Naive thymus-derived CD4-positive, alpha-beta T cell (primary cell): ENCODE data around the gene ELL. TPM values are rescaled to one million over a fixed set of nuclear protein-coding genes. Genes with fewer than 3 reads are reported as not detected.

Experiments
- ATAC-seq: fragments of 150-1000 bp; cut with Tn5 transposase; 2 replicates; pipeline ENCODE4 v1.10.0; 2021; ENCODE audit warnings: mild to moderate bottlenecking, moderate library complexity
- CTCF ChIA-PET: fragments of 350-600 bp; sonication (Branson Sonifier 250); formaldehyde crosslinking; loops from one replicate; lab custom pipeline; 2021; ENCODE audit warnings: antibody characterized with exemption; lab: Charles Lee
- POLR2A ChIA-PET: fragments of 350-600 bp; sonication (Branson Sonifier 250); formaldehyde crosslinking; loops from one replicate; lab custom pipeline; 2021; ENCODE audit warnings: antibody characterized with exemption, inconsistent platforms; lab: Charles Lee
- DNase-seq, 9 donors: peaks; one replicate each; pipeline versions ENCODE4 v3.0.0 to v3.0.0-alpha.2; 2020 to 2022; ENCODE audit warnings: mixed read lengths in 1 of 9
- H3K27ac ChIP-seq: one replicate; pipeline ENCODE4 v1.7.0; 2013; ENCODE audit warnings: mild to moderate bottlenecking, low read depth, low read length, moderate library complexity
- H3K27me3 ChIP-seq, 2 donors: one replicate each; pipeline ENCODE4 v1.7.0; 2013; ENCODE audit warnings: low read length in 2 of 2, mild to moderate bottlenecking in 2 of 2, moderate library complexity in 2 of 2; ENCODE audit not compliant: control insufficient read depth in 2 of 2, insufficient read depth in 2 of 2
- H3K36me3 ChIP-seq, 3 experiments: 1 replicate in 2 of 3; 2 replicates in 1 of 3; pipeline ENCODE4 v1.7.0; 2013; ENCODE audit warnings: low read length in 3 of 3, mild to moderate bottlenecking in 3 of 3, moderate library complexity in 1 of 3; ENCODE audit not compliant: insufficient read depth in 3 of 3, control insufficient read depth in 2 of 3
- H3K4me1 ChIP-seq, 2 donors: one replicate each; pipeline ENCODE4 v1.7.0; 2013; ENCODE audit warnings: low read length in 2 of 2, mild to moderate bottlenecking in 2 of 2, moderate library complexity in 1 of 2; ENCODE audit not compliant: control insufficient read depth in 2 of 2, insufficient read depth in 2 of 2
- H3K4me3 ChIP-seq: 2 replicates; pipeline ENCODE4 v1.7.0; 2013; ENCODE audit warnings: mild to moderate bottlenecking, low read length
- H3K9me3 ChIP-seq, 3 experiments: 1 replicate in 2 of 3; 2 replicates in 1 of 3; pipeline ENCODE4 v1.7.0; 2013; ENCODE audit warnings: low read length in 3 of 3; ENCODE audit not compliant: control insufficient read depth in 2 of 3
- H3K27ac Mint-ChIP-seq, 9 donors: one replicate each; pipeline ENCODE4 v1.8.0; 2020 to 2022; ENCODE audit warnings: mixed read lengths in 9 of 9, mild to moderate bottlenecking in 8 of 9, moderate library complexity in 5 of 9, inconsistent platforms in 2 of 9
- H3K27me3 Mint-ChIP-seq, 5 donors: one replicate each; pipeline ENCODE4 v1.8.0; 2021 to 2022; ENCODE audit warnings: mixed read lengths in 5 of 5, mild to moderate bottlenecking in 1 of 5
- H3K36me3 Mint-ChIP-seq, 5 donors: one replicate each; pipeline ENCODE4 v1.8.0; 2020 to 2022; ENCODE audit warnings: mixed read lengths in 5 of 5, mild to moderate bottlenecking in 3 of 5, inconsistent platforms in 1 of 5
- H3K4me1 Mint-ChIP-seq, 7 donors: one replicate each; pipeline ENCODE4 v1.8.0; 2020 to 2022; ENCODE audit warnings: mixed read lengths in 7 of 7, mild to moderate bottlenecking in 3 of 7, inconsistent platforms in 1 of 7
- H3K4me3 Mint-ChIP-seq, 10 donors: one replicate each; pipeline ENCODE4 v1.8.0; 2020 to 2022; ENCODE audit warnings: mild to moderate bottlenecking in 10 of 10, mixed read lengths in 10 of 10, moderate library complexity in 6 of 10, inconsistent platforms in 2 of 10
- H3K9me3 Mint-ChIP-seq, 11 donors: one replicate each; pipeline ENCODE4 v1.8.0; 2020 to 2022; ENCODE audit warnings: mixed read lengths in 11 of 11, mild to moderate bottlenecking in 4 of 11, inconsistent platforms in 1 of 11, moderate library complexity in 1 of 11
- intact Hi-C, 2 donors: fragments of 100-400 bp; cut with micrococcal nuclease; formaldehyde crosslinking; loops; one replicate each; pipeline ENCODE4 v1.15.1; 2023
- polyA plus RNA-seq, 2 donors: library from polyadenylated mRNA; unstranded; fragments of 300-500 nt; fragmentation: Illumina TruSeq; gene quantifications; one replicate each; pipeline ENCODE4 v1.2.3, GENCODE V29; 2021
- total RNA-seq, 6 experiments: library from RNA in 5 of 6; stranded (reverse) in 5 of 6; gene quantifications; 1 replicate in 5 of 6; 2 replicates in 1 of 6; pipeline ENCODE4 v1.2.3 and lab custom pipeline; 2021 to 2026

Gene ELL
- total and polyA plus RNA-seq, 7 experiments from 2014 or later: 8.9 to 70.4 (median 22.1) TPM

DNA sequence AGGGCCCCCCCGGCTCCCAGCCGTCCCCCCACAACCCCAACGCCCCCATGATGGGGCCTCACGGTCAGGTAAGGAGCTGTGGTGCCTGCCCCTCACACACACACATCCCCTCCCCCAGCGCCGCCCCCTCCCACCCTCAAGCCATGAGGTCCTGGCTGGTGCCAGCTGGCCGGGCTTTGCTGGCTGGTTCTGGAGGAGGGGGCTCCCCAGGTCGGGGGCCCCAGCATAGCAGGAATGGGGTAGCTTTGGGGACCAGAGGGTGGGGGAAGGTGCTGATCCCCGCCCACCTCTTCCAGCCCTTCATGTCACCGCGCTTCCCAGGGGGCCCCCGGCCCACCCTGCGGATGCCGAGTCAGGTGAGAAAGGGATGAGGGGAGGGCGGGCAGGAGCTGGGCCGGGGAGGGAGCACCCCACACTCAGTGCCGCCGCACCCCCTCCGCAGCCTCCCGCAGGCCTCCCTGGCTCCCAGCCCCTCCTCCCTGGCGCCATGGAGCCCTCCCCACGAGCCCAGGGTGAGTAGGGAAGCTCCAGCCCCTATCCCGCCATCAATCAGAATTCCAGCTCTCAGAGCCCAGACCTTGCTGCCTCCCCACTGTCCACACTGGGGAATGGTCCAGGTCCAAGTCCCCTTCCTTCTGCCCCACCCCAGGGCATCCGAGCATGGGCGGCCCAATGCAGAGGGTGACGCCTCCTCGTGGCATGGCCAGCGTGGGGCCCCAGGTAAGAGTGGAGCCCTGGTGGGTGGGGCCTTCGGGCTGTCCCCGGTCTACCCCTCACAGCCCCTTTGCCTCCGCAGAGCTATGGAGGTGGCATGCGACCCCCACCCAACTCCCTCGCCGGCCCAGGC, 90.3 kb downstream of the ELL start:
- Histone ChIP-seq H3K4me3 (no peak overlapping the region), H3K36me3 (no peaks in the 10 kb centered on the region), H3K27me3 (no peaks in the 10 kb centered on the region), H3K4me1 (peaks cover 25 to 27% of the 10 kb centered on the region in 2 donors), H3K9me3 (no peaks in the 10 kb centered on the region), H3K27ac (no peak overlapping the region)
- H3K27me3 Mint-ChIP-seq: no peaks in the 10 kb centered on the region
- intact Hi-C loops: no loop called here
- ATAC-seq (no peak), DNase-seq (no peak)
- peak overlapping the region in 1 of 9 donors; percentile 42 for H3K27ac Mint-ChIP-seq
- POLR2A ChIA-PET: interaction anchor here (0.6 kb wide), 1 partner anchor 476 kb away, joined by 3 read pairs; no protein-coding TSS in a partner anchor
- peak overlapping the region in 5 of 10 donors; percentile 29 to 83 (median 44) for H3K4me3 Mint-ChIP-seq
- no peaks in the 10 kb centered on the region for H3K9me3 Mint-ChIP-seq
- H3K36me3 Mint-ChIP-seq: peaks cover 0 to 6% (median 0%) of the 10 kb centered on the region in 5 donors
- H3K4me1 Mint-ChIP-seq: peaks cover 0 to 30% (median 24%) of the 10 kb centered on the region in 7 donors
- CTCF ChIA-PET: interaction anchor here (1.3 kb wide), 1 partner anchor 20 kb away, joined by 4 read pairs; no protein-coding TSS in a partner anchor

DNA sequence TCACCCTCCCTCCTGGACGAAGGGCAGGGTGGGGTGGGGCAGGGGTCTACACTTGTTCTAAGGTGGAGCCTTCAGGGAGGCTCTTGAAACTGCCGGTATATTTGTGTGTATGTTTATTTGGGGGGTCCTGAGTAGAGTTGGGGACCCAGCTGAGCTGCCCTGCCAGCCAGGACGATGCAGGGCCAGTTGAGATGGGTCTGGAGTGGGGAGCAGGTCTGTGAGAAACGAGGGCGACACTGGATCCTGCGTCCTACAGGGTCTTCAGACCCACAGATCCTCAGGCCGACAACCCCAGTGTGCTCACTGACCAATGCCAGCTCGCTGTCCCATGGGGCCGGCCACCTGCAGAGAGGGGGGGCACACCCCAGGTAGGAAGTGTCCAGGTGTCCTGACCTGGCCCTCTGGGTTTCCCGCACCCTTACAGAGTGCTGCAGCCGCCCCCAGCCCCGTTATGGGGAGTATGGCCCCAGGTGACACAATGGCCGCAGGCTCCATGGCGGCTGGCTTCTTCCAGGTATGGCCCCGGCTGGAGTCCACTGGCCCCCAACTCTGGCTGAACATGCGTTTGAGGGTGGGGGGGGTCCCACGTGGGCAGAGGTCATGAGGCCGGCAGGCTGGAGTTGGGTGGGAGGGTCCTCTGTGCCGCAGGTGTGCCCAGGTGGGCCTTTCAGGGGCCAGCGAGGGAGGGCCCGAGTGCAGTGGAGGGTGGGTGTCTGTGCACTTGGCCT, 91.3 kb downstream of the ELL start:
- no peak overlapping the region for H3K27ac ChIP-seq

DNA sequence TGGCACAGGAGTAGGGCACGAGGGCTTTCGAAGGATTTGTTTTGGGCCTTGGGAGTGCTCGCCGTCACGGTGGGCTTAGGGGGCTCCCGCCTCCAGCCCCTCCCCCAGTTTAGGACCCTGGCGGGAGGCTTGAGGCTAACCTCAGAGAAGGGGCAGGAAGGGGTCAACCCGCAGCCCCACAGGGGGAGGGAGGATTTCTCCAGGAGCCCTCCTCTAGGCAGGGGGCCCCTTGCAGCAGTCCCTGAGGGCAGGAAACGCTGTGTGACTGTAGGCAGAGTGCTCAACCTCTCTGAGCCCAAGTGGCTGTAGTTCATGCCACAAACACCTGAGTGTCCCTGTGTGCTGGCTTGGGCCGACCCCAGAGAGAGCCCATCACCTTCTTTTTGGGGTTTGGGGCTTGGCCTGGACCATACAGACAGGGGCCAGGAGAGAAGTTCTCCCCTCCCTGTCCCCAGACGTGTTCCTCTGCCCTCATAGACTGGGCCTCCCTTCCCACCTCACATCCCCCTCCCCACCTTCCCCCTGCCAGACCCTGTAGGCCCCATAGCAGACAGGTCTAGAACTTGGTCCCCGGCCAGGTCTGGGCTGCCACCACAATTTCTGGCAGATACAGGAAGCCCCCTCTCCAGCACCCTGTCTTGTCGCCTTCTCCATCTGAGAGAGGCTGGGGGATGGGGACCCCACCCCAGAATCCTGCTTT, 92.0 kb downstream of the ELL start:
- Histone ChIP-seq H3K27ac (peak overlapping the region; percentile 83), H3K27me3 (no peaks in the 10 kb centered on the region), H3K36me3 (no peaks in the 10 kb centered on the region), H3K9me3 (no peaks in the 10 kb centered on the region), H3K4me1 (peaks cover 19 to 37% of the 10 kb centered on the region in 2 donors), H3K4me3 (peak overlapping the region; percentile 50)
- intact Hi-C loops: loop anchor here (1.0 kb wide), 3 partner anchors 7 to 11 kb away; partner anchors contain the start of gene SSBP4 (in 1 of the 2)
- Mint-ChIP-seq H3K4me3 (peak overlapping the region; percentile 42 to 73 (median 56)), H3K27ac (peak overlapping the region in 8 of 9 donors; percentile 40 to 82 (median 63)), H3K27me3 (no peaks in the 10 kb centered on the region), H3K9me3 (no peaks in the 10 kb centered on the region), H3K4me1 (peaks cover 6 to 30% (median 22%) of the 10 kb centered on the region in 7 donors), H3K36me3 (peaks cover 0 to 2% (median 0%) of the 10 kb centered on the region in 5 donors)
- DNase-seq: no peak
- CTCF ChIA-PET: no interaction called here
- POLR2A ChIA-PET: no interaction called here
- ATAC-seq: no peak

More for the DNA sequence above, 91.3 kb downstream of the ELL start:
- Mint-ChIP-seq H3K36me3 (peaks cover 0 to 2% (median 0%) of the 10 kb centered on the region in 5 donors), H3K27me3 (no peaks in the 10 kb centered on the region), H3K27ac (peak overlapping the region in 6 of 9 donors; percentile 32 to 83 (median 46)), H3K4me1 (peaks cover 6 to 28% (median 22%) of the 10 kb centered on the region in 7 donors), H3K9me3 (no peaks in the 10 kb centered on the region), H3K4me3 (peak overlapping the region in 7 of 10 donors; percentile 36 to 73 (median 47))
- POLR2A ChIA-PET: no interaction called here
- intact Hi-C loops: no loop called here
- peaks cover 19 to 31% of the 10 kb centered on the region in 2 donors for H3K4me1 ChIP-seq
- H3K27me3 ChIP-seq: no peaks in the 10 kb centered on the region
- H3K9me3 ChIP-seq: no peaks in the 10 kb centered on the region
- ATAC-seq: no peak
- no peaks in the 10 kb centered on the region for H3K36me3 ChIP-seq
- no peak for DNase-seq
- no peak overlapping the region for H3K4me3 ChIP-seq
- CTCF ChIA-PET: interaction anchor here (1.3 kb wide), 1 partner anchor 19 kb away, joined by 4 read pairs; no protein-coding TSS in a partner anchor

DNA sequence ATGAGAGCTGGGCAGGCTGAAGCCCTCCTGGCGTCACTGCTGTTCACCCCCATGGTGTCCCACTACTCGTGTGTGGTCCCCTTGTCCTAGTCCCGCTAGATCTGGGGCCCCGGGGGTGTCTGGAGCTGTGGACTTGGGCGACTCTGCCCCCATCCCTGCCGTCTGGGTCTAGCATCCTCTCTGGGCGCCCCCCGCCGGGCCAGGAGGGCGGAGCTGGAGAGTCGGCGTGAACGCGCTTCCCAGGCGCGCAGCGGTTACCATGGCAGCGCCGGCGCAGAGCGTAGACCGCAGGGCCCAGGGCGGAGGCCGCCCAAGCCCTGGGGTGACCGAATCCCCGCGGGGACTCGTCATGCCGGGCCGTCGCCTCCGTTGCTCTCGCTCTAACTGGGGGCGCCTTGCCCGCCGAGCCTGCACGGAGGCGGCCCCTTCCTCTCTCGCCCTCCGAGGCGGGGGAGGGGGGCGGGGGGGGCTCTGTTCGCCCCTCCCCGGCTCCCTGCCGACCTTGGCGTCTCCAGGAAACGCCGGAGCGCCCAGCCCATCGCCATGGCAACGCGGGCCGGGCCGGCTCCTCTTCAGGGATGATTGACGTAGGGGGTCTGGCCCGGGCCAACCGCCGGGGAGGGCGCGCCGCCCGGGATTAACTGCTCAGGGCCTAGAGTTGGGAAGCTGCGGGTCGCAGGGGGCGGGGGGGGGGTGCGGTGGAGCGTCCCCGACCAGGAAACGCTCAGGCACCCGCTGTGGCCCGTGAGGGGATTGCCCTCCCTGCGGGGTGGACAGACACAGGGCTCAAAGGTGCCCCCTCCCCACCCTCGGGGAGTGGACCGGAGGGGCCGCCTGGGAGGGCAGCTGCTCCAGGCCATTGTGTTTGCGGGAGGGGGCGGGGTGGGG, 92.8 kb downstream of the ELL start:
- peak overlapping the region in 7 of 9 donors; percentile 40 to 87 (median 51) for H3K27ac Mint-ChIP-seq
- H3K36me3 ChIP-seq: no peaks in the 10 kb centered on the region
- no peaks in the 10 kb centered on the region for H3K27me3 Mint-ChIP-seq
- no peaks in the 10 kb centered on the region for H3K27me3 ChIP-seq
- peak overlapping the region in 9 of 10 donors; percentile 32 to 73 (median 57) for H3K4me3 Mint-ChIP-seq
- peak overlapping the region; percentile 50 for H3K4me3 ChIP-seq
- peaks cover 6 to 34% (median 18%) of the 10 kb centered on the region in 7 donors for H3K4me1 Mint-ChIP-seq
- intact Hi-C loops: loop anchor here (1.0 kb wide), 3 partner anchors 8 to 10 kb away; partner anchors contain the start of gene SSBP4 (in 1 of the 2)
- peaks cover 0 to 2% (median 0%) of the 10 kb centered on the region in 5 donors for H3K36me3 Mint-ChIP-seq
- DNase-seq (peak; percentile 76 to 85 (median 83)), ATAC-seq (peak; percentile 89)
- peak overlapping the region; percentile 83 for H3K27ac ChIP-seq
- CTCF ChIA-PET: interaction anchor here (0.7 to 1.3 kb wide), 2 partner anchors 9 to 99 kb away, joined by 4 to 5 read pairs; partner anchors contain the start of gene SSBP4
- POLR2A ChIA-PET: interaction anchor here (0.6 to 1.2 kb wide), 3 partner anchors 9 to 147 kb away, joined by 3 to 5 read pairs (median 3); partner anchors contain the start of gene SSBP4
- H3K9me3 Mint-ChIP-seq: no peaks in the 10 kb centered on the region
- no peaks in the 10 kb centered on the region for H3K9me3 ChIP-seq
- H3K4me1 ChIP-seq: peaks cover 19 to 40% of the 10 kb centered on the region in 2 donors

DNA sequence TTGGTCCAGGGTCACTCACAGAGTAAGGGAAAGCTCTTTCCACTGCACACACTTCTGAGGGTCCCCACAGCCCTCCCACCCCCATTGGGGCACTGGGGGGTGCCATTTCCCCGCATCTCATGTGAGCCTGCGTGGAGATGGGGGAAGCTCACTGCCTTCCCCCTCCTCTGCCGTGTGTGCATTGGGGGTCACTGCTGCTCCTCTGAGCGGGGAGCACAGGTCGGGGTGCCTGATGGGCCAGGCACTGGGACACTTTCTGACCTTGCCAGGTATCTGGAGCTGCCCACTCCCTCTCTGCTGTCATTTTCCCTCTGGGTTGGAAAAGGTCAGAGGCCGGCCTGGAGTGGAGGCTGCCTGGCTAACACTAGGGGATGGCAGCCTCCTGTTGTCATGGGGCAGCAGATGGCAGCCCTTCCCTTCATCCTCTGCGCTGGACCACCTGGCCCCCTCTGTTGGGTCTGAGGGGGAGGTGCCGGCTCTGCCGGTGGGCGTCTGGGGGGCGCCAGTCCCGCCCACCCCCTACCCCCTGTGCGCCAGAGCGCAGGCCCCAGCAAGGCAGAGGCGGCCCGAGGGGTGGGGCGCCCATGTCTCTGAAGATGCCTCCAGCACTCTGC, 93.6 kb downstream of the ELL start:
- no peaks in the 10 kb centered on the region for H3K27me3 Mint-ChIP-seq
- POLR2A ChIA-PET: interaction anchor here (1.0 to 1.2 kb wide), 2 partner anchors 8 to 147 kb away, joined by 3 to 5 read pairs; partner anchors contain the start of gene SSBP4
- no peak for DNase-seq
- no peaks in the 10 kb centered on the region for H3K36me3 ChIP-seq
- H3K27ac Mint-ChIP-seq: peak overlapping the region in 5 of 9 donors; percentile 26 to 87 (median 54)
- peaks cover 0 to 2% (median 0%) of the 10 kb centered on the region in 5 donors for H3K36me3 Mint-ChIP-seq
- no peak overlapping the region for H3K4me3 ChIP-seq
- intact Hi-C loops: no loop called here
- no peaks in the 10 kb centered on the region for H3K9me3 ChIP-seq
- peak overlapping the region in 6 of 10 donors; percentile 39 to 73 (median 44) for H3K4me3 Mint-ChIP-seq
- CTCF ChIA-PET: interaction anchor here (0.5 to 1.3 kb wide), 3 partner anchors 9 to 221 kb away, joined by 3 to 5 read pairs (median 4); partner anchors contain the start of gene SSBP4
- no peaks in the 10 kb centered on the region for H3K9me3 Mint-ChIP-seq
- H3K4me1 Mint-ChIP-seq: peaks cover 6 to 42% (median 22%) of the 10 kb centered on the region in 7 donors
- H3K27ac ChIP-seq: peak overlapping the region; percentile 83
- no peak for ATAC-seq
- peaks cover 19 to 48% of the 10 kb centered on the region in 2 donors for H3K4me1 ChIP-seq
- no peaks in the 10 kb centered on the region for H3K27me3 ChIP-seq
